Tibial nerve (tissue), 4 donors: ENCODE measurements around the gene MYOM1. TPM values are rescaled to one million over a fixed set of nuclear protein-coding genes. Genes with fewer than 3 reads are reported as not detected.

Experiments
- DNase-seq, 2 donors: peaks; one replicate each; pipeline ENCODE4 v3.0.0-alpha.2; 2019; ENCODE audit warnings: low spot score in 2 of 2
- H3K27ac ChIP-seq, 4 donors: fragments of 200-600 bp; sonication (generic) in 3 of 4; one replicate each; pipeline ENCODE4 v1.5.1; 2017 to 2019; ENCODE audit warnings: mild to moderate bottlenecking in 1 of 4
- H3K27me3 ChIP-seq, 2 donors: fragments of 200-600 bp; sonication (generic) in 1 of 2; one replicate each; pipeline versions ENCODE4 v1.5.1 to v1.6.0; 2017 to 2019
- H3K36me3 ChIP-seq, 3 donors: fragments of 200-600 bp; sonication (generic); one replicate each; pipeline ENCODE4 v1.5.1; 2018 to 2019
- H3K4me1 ChIP-seq, 4 donors: fragments of 200-600 bp; sonication (generic) in 3 of 4; one replicate each; pipeline ENCODE4 v1.5.1; 2017 to 2019
- H3K4me3 ChIP-seq, 4 donors: fragments of 200-600 bp; sonication (generic) in 3 of 4; one replicate each; pipeline ENCODE4 v1.5.1; 2017 to 2019; ENCODE audit warnings: mild to moderate bottlenecking in 1 of 4, moderate library complexity in 1 of 4
- H3K9me3 ChIP-seq, 4 donors: fragments of 200-600 bp; sonication (generic) in 3 of 4; one replicate each; pipeline ENCODE4 v1.5.1; 2017 to 2019
- EP300 ChIP-seq, 2 donors: sonication (generic); formaldehyde crosslinking; IDR thresholded peaks; one replicate each; pipeline ENCODE4 v1.6.1; 2017; ENCODE audit warnings: antibody characterized with exemption in 2 of 2, mild to moderate bottlenecking in 1 of 2
- POLR2A ChIP-seq, 2 donors: fragments of 450-650 bp; IDR thresholded peaks; one replicate each; pipeline ENCODE4 v1.6.1; 2017; ENCODE audit warnings: antibody characterized with exemption in 2 of 2, mild to moderate bottlenecking in 2 of 2, moderate library complexity in 2 of 2
- WGBS, 2 donors: methylation state at CpG; one replicate each; pipeline ENCODE4 v1.1.5; 2018; 5-methylcytosine and 5-hydroxymethylcytosine counted together
- total RNA-seq, 4 donors: library from RNA; depleted of rRNA; stranded (reverse); fragments of >200 nt; gene quantifications; one replicate each; pipeline ENCODE4 v1.1.0, GENCODE V29; 2016
- TF ChIP-seq, protein P1 (sequence below), 5 experiments: fragments of 200-600 bp in 3 of 5; fragments of 450-650 bp in 2 of 5; sonication (generic) in 3 of 5; IDR thresholded peaks; one replicate each; pipeline ENCODE4 v1.5.1; 2016 to 2019; ENCODE audit warnings: antibody characterized with exemption in 5 of 5, mild to moderate bottlenecking in 3 of 5, moderate library complexity in 2 of 5

MYOM1 gene
- total RNA-seq, 4 donors from 2014 or later, result 3.0 to 8.1 (median 5.6) TPM

DNA sequence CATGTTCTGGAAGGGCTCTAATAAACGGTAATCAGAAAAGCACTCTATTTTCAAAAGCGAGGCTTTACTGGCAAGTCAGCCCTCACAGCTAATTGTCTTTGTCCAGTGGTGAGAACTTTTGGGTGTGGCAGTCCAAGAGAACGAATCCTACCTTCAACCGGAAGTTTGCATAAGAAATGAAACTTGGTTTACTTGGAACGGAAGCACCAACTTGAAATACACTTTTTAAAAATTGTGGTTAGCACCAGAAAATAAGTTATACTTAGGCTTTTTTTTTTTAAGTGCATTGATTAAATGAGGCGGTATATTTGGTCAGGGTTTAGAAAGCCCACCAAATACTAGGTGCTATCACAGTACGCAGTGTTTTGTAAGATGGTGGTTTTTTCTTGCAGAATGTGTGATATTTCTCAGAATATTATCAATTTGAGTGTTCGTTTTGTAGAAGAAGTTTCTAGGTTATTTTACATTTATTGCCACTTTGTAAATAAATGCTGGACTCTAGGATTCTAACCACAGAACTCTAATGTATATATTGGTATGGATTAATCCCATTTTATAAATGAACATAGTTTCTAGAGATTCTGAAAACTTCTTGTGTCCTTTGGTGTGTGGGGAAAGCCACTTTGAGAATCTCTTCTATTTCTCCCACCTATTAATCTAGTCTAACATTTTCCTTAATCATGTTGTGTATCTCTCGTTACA lies 29.0 kb upstream of the MYOM1 start:
- Histone ChIP-seq H3K9me3 (no peaks in the 10 kb centered on the region), H3K36me3 (peaks cover 0 to 13% (median 0%) of the 10 kb centered on the region in 3 donors), H3K27me3 (no peaks in the 10 kb centered on the region), H3K4me1 (peaks cover 0 to 66% (median 27%) of the 10 kb centered on the region in 4 donors), H3K4me3 (peak overlapping the region; percentile 73 to 100 (median 89)), H3K27ac (peak overlapping the region; percentile 92 to 100 (median 98))
- 12 to 13% methylated on average over 9 of the region's 9 CpGs for WGBS, 2 donors
- no peak for TF ChIP-seq POLR2A (IDR thresholded peaks at IDR 0.05)
- no peak for DNase-seq

DNA sequence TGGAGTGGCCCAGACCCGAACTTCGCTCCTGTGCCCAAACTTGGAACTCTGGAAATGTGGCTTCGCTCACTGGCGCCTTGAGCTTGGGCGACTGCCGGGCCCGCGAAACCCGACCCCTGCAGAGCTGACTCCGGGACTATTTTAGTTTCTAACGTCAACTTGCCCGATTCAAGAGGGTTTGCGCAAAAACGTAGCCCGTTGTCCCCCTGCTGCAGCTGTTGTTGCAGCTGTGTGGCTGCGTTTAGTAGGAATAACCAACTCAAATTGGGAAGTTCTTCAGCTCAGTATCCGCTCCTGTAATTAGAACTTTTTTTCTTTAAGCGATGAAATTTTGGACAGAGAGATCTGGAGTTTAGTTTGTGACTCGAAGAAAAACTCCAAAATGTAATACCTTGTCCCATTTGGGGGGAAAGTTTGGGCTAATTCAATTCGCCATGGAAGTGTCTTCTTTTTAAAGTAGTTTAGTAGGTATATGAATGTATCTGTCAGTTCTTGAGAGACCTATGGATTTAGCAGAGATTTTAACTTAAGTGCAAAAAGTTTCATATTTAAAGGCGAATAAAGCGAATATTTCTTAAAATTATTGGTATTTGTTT lies 28.4 kb upstream of the MYOM1 start:
- peak overlapping the region; percentile 92 to 100 (median 98) for H3K27ac ChIP-seq
- H3K4me3 ChIP-seq, result peak overlapping the region; percentile 73 to 100 (median 89)
- H3K27me3 ChIP-seq, result no peaks in the 10 kb centered on the region
- TF ChIP-seq EP300 (IDR thresholded peaks at IDR 0.05), result no peak
- TF ChIP-seq, protein P1, sequence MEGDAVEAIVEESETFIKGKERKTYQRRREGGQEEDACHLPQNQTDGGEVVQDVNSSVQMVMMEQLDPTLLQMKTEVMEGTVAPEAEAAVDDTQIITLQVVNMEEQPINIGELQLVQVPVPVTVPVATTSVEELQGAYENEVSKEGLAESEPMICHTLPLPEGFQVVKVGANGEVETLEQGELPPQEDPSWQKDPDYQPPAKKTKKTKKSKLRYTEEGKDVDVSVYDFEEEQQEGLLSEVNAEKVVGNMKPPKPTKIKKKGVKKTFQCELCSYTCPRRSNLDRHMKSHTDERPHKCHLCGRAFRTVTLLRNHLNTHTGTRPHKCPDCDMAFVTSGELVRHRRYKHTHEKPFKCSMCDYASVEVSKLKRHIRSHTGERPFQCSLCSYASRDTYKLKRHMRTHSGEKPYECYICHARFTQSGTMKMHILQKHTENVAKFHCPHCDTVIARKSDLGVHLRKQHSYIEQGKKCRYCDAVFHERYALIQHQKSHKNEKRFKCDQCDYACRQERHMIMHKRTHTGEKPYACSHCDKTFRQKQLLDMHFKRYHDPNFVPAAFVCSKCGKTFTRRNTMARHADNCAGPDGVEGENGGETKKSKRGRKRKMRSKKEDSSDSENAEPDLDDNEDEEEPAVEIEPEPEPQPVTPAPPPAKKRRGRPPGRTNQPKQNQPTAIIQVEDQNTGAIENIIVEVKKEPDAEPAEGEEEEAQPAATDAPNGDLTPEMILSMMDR (IDR thresholded peaks at IDR 0.05), result no peak
- no peak for TF ChIP-seq POLR2A (IDR thresholded peaks at IDR 0.05)
- H3K4me1 ChIP-seq, result peaks cover 0 to 62% (median 27%) of the 10 kb centered on the region in 4 donors
- peak in 1 of 2 donors; percentile 18 for DNase-seq
- 0 to 1% methylated on average over 20 to 21 of the region's 22 CpGs for WGBS, 2 donors
- no peaks in the 10 kb centered on the region for H3K9me3 ChIP-seq
- peaks cover 0 to 6% (median 0%) of the 10 kb centered on the region in 3 donors for H3K36me3 ChIP-seq

DNA sequence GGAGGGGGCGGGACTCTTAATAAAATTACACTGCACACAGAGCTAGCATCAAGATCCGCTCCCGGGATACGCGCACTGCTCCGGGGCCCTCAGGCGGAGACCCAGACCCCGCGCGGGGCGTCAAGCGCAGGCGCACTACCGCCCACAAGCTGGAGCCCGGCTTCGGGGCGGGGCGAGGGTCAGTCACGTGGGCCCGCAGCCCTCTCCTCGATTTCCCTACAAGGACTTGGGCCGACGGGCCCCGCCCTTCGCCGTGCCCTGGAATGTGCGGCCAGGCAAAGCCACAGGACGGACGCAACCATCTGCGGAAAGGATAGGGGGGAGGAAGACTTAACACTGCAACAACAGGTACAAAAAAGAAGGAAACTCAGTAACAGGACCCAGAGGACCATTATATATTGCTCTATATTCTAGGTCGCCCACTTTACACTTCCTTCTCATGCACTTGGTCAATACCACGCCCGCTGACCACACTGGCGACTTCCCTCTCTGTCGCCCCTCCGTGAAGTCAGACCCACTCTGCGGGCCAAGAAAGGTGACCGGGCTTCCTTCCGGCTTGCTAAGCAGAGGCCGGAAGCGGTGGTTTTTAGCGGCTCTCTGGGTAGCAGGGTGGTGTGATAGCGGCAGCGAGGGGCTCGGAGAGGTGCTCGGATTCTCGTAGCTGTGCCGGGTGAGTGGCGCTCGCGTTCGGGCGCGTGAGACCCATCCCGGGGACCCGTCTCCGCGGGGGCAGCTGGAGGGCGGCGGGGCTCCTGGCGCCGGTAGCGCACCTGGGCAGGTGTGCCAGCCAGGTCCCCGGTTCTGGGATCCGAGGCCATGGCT lies 27.7 kb upstream of the MYOM1 start, which contains the start of gene MYL12A:
Gene MYL12A, plus strand, starts transcription at position 562 of the 822 bp plus-strand sequence. CDS start 5,447 bp downstream, outside the sequence.
- 1% methylated on average over 48 to 60 of the region's 65 CpGs for WGBS, 2 donors
- no peaks in the 10 kb centered on the region for H3K9me3 ChIP-seq
- H3K4me3 ChIP-seq, result peak within 1 kb of the TSS; percentile 73 to 100 (median 89)
- DNase-seq, result peak; percentile 92 to 93
- peak within 1 kb of the TSS; percentile 92 to 100 (median 98) for H3K27ac ChIP-seq
- H3K4me1 ChIP-seq, result peaks cover 0 to 61% (median 27%) of the 10 kb centered on the region in 4 donors
- peaks cover 0 to 5% (median 0%) of the 10 kb centered on the region in 3 donors for H3K36me3 ChIP-seq
- TF ChIP-seq POLR2A (IDR thresholded peaks at IDR 0.05) (peak; percentile 80 to 89), EP300 (IDR thresholded peaks at IDR 0.05) (peak; percentile 69 to 92)
- TF ChIP-seq, protein P1 (IDR thresholded peaks at IDR 0.05), result peak in 2 of 5 experiments; percentile 9 to 43
- no peaks in the 10 kb centered on the region for H3K27me3 ChIP-seq

DNA sequence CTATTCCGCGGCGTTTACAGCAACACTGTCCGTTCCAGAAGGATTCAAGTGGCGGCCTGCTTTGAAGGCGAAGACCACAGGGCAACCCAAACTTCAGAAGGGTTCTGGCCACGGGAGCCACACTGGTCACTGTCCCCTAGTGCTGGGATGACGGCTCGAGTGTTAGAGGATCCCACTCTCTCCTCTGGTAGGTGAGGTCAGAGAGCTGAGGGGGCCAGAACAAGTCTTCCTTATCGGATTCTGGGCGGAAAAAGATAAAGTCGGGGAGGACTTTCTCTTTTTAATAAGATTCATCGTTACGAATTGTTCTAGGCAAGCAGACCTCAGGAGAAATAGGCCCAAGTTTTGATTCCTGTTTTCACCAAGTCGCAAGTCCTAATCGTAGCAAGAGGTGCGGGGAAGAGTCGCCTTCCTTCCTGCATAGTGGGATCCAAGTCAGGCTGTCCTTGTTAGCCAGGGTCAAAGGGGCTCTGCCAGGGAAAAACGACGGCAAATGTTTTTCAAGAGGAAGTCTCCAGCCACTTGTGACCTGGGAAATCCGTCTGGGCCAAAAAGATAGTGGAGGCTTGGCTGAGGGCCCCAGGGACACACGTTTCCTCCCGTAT lies 27.0 kb upstream of the MYOM1 start:
- TF ChIP-seq, protein P1 (IDR thresholded peaks at IDR 0.05), result no peak
- TF ChIP-seq POLR2A (IDR thresholded peaks at IDR 0.05) (no peak), EP300 (IDR thresholded peaks at IDR 0.05) (no peak)
- H3K4me3 ChIP-seq, result peak overlapping the region; percentile 73 to 100 (median 89)
- peaks cover 0 to 57% (median 23%) of the 10 kb centered on the region in 4 donors for H3K4me1 ChIP-seq
- H3K27ac ChIP-seq, result peak overlapping the region; percentile 92 to 100 (median 98)
- no peaks in the 10 kb centered on the region for H3K9me3 ChIP-seq
- no peaks in the 10 kb centered on the region for H3K27me3 ChIP-seq
- DNase-seq, result peak in 1 of 2 donors; percentile 32
- WGBS, 2 donors, result 34 to 48% methylated on average over 23 of the region's 23 CpGs
- peaks cover 0 to 9% (median 0%) of the 10 kb centered on the region in 3 donors for H3K36me3 ChIP-seq
